Endothelial cell of umbilical vein (primary cell): ENCODE data around the gene DCTD.

Source experiments
- EZH2 ChIP-seq: IDR thresholded peaks from 2 replicates; pipeline ENCODE4 v1.6.1; 2012; ENCODE audit warnings: borderline replicate concordance, low read depth, mild to moderate bottlenecking, moderate library complexity, low read length, inconsistent platforms; ENCODE audit not compliant: severe bottlenecking
- FOS ChIP-seq: IDR thresholded peaks from 2 replicates; pipeline ENCODE4 v1.6.1; 2011; ENCODE audit warnings: mild to moderate bottlenecking, low read length, moderate library complexity, borderline replicate concordance; ENCODE audit not compliant: insufficient read depth
- GATA2 ChIP-seq: IDR thresholded peaks from 2 replicates; pipeline ENCODE4 v1.7.0; 2011; ENCODE audit warnings: low read depth, mild to moderate bottlenecking, moderate library complexity, mixed read lengths, low read length; ENCODE audit not compliant: insufficient read length, insufficient read depth
- JUN ChIP-seq: IDR thresholded peaks from 2 replicates; pipeline ENCODE4 v1.6.1; 2011; ENCODE audit warnings: borderline replicate concordance, low read depth; ENCODE audit not compliant: insufficient read length, insufficient read depth
- MYC ChIP-seq: IDR thresholded peaks from one replicate; pipeline ENCODE4 v1.6.1; 2011; ENCODE audit warnings: mild to moderate bottlenecking, low read depth, low read length
- POLR2A ChIP-seq: IDR thresholded peaks from 2 replicates; pipeline ENCODE4 v1.6.1; 2012; ENCODE audit warnings: low read depth, mild to moderate bottlenecking, control low read depth, low read length
- POLR2AphosphoS5 ChIP-seq: IDR thresholded peaks from 2 replicates; pipeline ENCODE4 v1.6.1; 2012; ENCODE audit warnings: low read depth, mild to moderate bottlenecking, control low read depth, low read length, moderate library complexity; ENCODE audit not compliant: insufficient read depth
- TF ChIP-seq, protein P1 (sequence below): IDR thresholded peaks from 2 replicates; pipeline ENCODE4 v1.6.1; 2011; ENCODE audit not compliant: insufficient read depth, insufficient read length
- TF ChIP-seq, protein P2 (sequence below), 2 donors: IDR thresholded peaks; 1 replicate in 1 of 2; 2 replicates in 1 of 2; pipeline ENCODE4 v1.5.1; 2011; ENCODE audit warnings: low read length in 2 of 2, mild to moderate bottlenecking in 2 of 2, moderate library complexity in 2 of 2, control low read depth in 1 of 2, inconsistent platforms in 1 of 2, low read depth in 1 of 2; ENCODE audit not compliant: insufficient read depth in 1 of 2; ENCODE audit errors: extremely low read depth in 1 of 2

DNA sequence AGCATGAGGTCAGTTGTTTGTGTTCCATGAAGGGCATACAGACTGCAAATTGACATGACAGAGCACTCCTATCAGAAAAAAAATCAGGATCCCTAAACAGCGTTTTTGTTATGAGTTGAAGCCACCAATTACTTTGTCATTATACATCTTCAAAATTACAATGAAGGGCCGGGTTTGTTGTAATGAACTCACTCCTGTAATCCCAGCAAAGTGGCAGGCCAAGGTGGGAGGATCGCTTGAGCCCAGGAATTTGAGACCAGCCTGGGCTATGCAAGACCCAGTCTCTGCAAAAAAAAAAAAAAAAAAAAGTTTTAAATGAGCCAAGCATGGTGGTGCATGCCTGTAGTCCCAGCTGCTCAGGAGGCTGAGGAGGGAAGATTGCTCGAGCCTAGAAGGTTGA, 3.5 kb upstream of the DCTD start:
- no peak for TF ChIP-seq POLR2A
- TF ChIP-seq, protein P1, sequence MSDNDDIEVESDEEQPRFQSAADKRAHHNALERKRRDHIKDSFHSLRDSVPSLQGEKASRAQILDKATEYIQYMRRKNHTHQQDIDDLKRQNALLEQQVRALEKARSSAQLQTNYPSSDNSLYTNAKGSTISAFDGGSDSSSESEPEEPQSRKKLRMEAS = no peak
- TF ChIP-seq, protein P2, sequence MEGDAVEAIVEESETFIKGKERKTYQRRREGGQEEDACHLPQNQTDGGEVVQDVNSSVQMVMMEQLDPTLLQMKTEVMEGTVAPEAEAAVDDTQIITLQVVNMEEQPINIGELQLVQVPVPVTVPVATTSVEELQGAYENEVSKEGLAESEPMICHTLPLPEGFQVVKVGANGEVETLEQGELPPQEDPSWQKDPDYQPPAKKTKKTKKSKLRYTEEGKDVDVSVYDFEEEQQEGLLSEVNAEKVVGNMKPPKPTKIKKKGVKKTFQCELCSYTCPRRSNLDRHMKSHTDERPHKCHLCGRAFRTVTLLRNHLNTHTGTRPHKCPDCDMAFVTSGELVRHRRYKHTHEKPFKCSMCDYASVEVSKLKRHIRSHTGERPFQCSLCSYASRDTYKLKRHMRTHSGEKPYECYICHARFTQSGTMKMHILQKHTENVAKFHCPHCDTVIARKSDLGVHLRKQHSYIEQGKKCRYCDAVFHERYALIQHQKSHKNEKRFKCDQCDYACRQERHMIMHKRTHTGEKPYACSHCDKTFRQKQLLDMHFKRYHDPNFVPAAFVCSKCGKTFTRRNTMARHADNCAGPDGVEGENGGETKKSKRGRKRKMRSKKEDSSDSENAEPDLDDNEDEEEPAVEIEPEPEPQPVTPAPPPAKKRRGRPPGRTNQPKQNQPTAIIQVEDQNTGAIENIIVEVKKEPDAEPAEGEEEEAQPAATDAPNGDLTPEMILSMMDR (IDR thresholded peaks at IDR 0.05; ENCODE audit: extremely low read depth in 1 of 2, insufficient read depth in 1 of 2, low read depth in 1 of 2, low read length in 2 of 2) = no peak
- no peak for TF ChIP-seq GATA2
- no peak for TF ChIP-seq POLR2AphosphoS5
- TF ChIP-seq FOS = no peak
- no peak for TF ChIP-seq EZH2
- TF ChIP-seq MYC = no peak
- TF ChIP-seq JUN = no peak
